Fibroblast of mammary gland (primary cell): Measurements from ENCODE around the gene SUPT3H.
A peak's percentile ranks its signal among the peaks of the same experiment; 100 is the strongest.

Experiments
- DNase-seq: peaks from one replicate; pipeline ENCODE4 v3.0.0-alpha.2; 2010; ENCODE audit warnings: low read depth
- H3K4me3 ChIP-seq: 2 replicates; pipeline ENCODE4 v1.5.1; 2011; ENCODE audit warnings: low read depth, mild to moderate bottlenecking, low read length, moderate library complexity; ENCODE audit not compliant: control insufficient read depth
- CTCF ChIP-seq: conservative IDR thresholded peaks from 2 replicates; pipeline ENCODE4 v1.5.1; 2011; ENCODE audit warnings: low read depth, low read length, inconsistent platforms; ENCODE audit not compliant: control insufficient read depth, insufficient read depth

Gene SUPT3H

DNA sequence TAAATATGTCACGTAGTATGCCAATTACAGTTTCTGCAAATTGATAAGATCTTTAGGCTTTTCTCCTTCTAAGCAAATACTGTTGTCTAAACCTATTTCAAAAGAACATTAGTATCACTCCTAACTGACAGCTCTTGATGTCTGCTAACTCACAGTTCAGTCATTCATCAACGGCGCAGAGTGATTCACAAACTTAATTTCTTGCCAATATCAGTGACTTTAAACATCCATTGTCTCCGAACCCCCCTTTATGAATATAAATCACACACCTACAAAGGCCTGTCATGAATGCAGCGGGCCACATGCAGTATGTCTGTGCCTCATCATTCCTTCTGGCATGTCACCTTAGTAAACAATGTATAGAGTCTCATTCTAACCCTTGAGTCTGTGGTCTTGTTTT lies 569.6 kb downstream of the SUPT3H start:
- no peak for TF ChIP-seq CTCF
- H3K4me3 ChIP-seq: no peak overlapping the region
- DNase-seq: no peak

DNA sequence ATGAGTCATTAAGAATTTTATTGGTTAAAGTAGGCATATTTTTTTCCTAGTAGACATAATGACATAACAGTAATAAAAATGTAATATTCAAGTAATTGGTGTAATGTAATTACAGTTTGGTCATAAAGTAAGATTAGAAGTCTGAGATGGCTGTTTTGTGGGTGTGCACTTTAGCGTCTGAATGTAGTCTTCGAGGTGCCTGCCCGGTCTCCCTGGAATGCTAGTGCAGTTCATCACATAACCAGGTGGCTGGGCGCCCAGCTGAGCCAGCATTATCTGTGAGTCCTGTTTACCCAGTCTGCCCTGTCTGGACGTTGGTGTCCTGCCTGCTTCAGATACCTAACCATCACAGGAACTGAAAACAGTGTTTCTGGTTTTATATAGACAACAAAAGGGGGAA lies 571.1 kb downstream of the SUPT3H start:
- H3K4me3 ChIP-seq: no peak overlapping the region
- TF ChIP-seq CTCF: no peak
- no peak for DNase-seq

DNA sequence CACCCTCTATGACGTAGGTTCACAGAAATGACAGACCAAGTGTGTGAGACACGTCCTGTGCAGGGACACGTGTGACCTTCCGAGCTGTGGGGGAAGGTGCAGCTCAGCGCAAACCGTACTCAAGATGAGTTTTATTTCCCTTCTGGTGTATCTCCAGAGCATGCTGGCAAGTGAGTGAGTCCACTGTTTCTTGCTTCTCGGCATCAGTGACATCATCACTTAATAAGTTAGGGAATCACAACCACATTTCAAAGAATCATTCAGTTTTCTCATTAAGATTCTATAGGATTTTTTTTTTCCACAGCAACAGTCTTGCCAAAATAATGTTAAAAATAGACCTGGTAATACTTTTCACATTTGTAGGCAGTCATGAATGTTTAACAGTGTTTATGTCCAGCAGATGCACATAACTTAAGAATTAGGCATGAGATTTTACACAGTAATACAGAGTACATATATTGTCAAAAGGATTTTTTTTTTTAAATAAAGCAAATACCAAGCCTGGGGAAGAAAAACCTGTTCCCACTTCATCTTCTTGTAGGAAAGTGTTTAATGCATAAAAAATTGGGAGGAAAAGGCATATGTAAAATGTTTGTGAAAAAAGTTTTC lies 572.4 kb downstream of the SUPT3H start:
- no peak overlapping the region for H3K4me3 ChIP-seq
- no peak for TF ChIP-seq CTCF
- peak; percentile 77 for DNase-seq

DNA sequence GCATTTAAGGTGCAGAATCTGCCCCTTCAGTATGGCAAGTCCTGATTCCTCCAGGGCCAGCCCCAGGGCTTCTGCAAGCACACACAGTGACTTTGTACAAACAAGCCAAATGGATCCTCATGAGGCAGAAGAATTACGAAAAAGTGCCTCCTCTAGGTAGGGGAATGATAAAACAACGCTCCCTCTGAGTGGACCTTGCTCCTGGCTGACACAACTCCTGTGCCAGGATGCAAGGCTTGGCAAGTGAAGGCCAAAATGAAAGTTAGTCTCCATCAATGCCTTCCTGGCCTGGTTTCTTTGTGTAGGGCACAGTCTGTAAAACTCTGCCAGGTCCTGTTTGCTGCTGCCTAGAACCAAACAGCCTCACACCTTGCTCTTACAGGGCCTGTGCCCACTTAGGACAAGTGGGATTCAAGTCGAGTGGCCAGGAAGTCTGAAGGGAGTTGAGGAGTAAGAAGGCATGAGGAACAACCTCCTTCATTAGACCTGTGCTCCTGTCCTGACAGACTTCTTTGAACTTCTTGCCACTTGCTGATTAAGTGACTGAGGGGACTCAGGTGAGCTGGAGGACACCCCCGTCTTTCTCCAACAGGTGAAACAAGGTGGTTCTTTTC lies 573.1 kb downstream of the SUPT3H start:
- no peak for TF ChIP-seq CTCF
- H3K4me3 ChIP-seq: no peak overlapping the region
- no peak for DNase-seq

DNA sequence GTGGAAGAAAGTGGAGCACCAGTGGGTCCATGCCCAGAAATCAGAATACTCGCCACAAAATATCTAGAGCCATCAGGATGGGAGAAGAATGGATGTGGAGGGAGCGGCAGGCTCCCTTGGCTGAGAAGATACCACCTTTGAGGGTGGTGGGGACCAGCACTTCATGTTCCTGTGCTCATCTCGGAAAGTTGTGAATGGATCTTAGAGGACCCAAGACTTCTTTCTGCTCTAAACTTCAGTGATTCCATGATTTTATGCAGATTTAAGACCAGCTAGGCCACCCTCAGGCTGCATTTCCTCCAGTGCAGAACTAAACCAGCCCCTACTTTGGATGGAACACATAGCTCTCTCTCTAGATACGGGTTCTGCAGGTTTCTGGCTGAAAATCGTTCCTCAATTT lies 573.7 kb downstream of the SUPT3H start:
- no peak for DNase-seq
- no peak for TF ChIP-seq CTCF
- H3K4me3 ChIP-seq: no peak overlapping the region

- no peak for DNase-seq
- TF ChIP-seq CTCF: no peak
- no peak overlapping the region for H3K4me3 ChIP-seq
Measured at GRCh38 chr6:44800784-44801592, 576.7 kb downstream of the SUPT3H start.
